NT2/D1 (cell line): ENCODE results near the gene LIPG.

Experiments used
- SUZ12 ChIP-seq: IDR thresholded peaks from 2 replicates; pipeline ENCODE4 v1.6.1; 2011; ENCODE audit not compliant: insufficient read length, insufficient read depth; ENCODE audit errors: extremely low read depth
- YY1 ChIP-seq: IDR thresholded peaks from 2 replicates; pipeline ENCODE4 v1.6.1; 2011; ENCODE audit not compliant: insufficient read length, insufficient read depth
- ZNF274 ChIP-seq: IDR thresholded peaks from 2 replicates; pipeline ENCODE4 v1.6.1; 2011; ENCODE audit warnings: mild to moderate bottlenecking, low read depth, low read length

DNA sequence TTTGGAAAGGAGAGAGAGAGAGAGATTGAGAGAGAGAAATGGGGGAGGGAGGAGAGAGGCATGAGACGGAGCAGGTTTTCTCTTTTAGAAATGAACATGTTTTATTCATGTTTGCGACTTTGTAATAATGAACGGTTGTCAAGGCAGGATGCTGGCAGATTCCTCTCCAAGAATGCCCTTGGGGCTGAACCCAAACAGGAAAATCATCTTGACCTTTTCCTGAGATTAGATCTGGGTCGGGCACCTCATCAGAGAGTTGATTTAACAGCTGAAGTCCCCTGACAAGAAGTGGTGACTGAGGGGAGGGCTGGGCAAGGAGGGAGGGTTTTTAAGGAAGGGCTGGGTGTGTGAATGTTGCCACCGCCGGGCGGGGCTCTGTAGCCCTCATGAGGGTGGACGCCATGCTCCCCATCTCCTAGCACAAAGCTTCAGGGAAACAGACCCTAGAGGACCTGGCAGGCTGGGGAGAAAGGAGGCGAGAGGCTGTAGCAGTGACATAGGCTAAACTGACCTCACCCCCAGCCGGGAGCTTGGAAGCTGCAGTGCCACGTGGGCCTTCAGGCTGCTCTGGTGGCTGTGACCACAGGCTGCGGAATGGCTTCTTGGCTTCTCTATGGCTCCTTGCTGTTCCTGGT lies 60.0 kb downstream of the LIPG start:
- TF ChIP-seq SUZ12 (no peak), ZNF274 (no peak), YY1 (no peak)
